Endothelial cell of umbilical vein (primary cell): ENCODE measurements around the gene RGS17. TPM values are rescaled to one million over a fixed set of nuclear protein-coding genes. Genes with fewer than 3 reads are reported as not detected.

Experiments
- BruUV-seq: library from RNA; stranded (reverse); fragments of 400-500 nt; replicated peaks from 2 replicates; lab custom pipeline; 2021; lab: Mats Ljungman, UMichigan
- CTCF ChIA-PET: fragments of 300-600, 350-600 bp; sonication (Branson Sonifier 250); formaldehyde crosslinking; loops from one replicate; lab custom pipeline; 2021; ENCODE audit warnings: antibody characterized with exemption, inconsistent platforms; lab: Charles Lee
- POLR2A ChIA-PET: fragments of 300-600, 350-600 bp; sonication (Branson Sonifier 250); formaldehyde crosslinking; loops from one replicate; lab custom pipeline; 2021; ENCODE audit warnings: antibody characterized with exemption, inconsistent platforms; lab: Charles Lee
- DNase-seq: peaks from one replicate; pipeline ENCODE4 v3.0.0-alpha.2; 2011; ENCODE audit warnings: low read depth, low spot score
- FAIRE-seq: peaks from 2 replicates; lab custom pipeline; 2011; peaks lifted over from hg19 to GRCh38; lab: Jason Lieb, UNC
- H2AFZ ChIP-seq: 2 replicates; pipeline ENCODE4 v1.6.0; 2012; ENCODE audit warnings: low read depth, low read length, control low read depth, inconsistent platforms
- H3K27ac ChIP-seq: 2 replicates; pipeline ENCODE4 v1.5.1; 2011; ENCODE audit warnings: low read depth, mild to moderate bottlenecking, control low read depth, low read length, moderate library complexity; ENCODE audit not compliant: insufficient read depth
- H3K27me3 ChIP-seq, 2 experiments: 2 replicates each; pipeline versions ENCODE4 v1.6.0 to v1.6.1; 2011; ENCODE audit warnings: low read length in 2 of 2, mixed read lengths in 1 of 2; ENCODE audit not compliant: control insufficient read depth in 2 of 2, insufficient read depth in 2 of 2
- H3K36me3 ChIP-seq, 2 experiments: 2 replicates in 1 of 2; 3 replicates in 1 of 2; pipeline ENCODE4 v1.5.1; 2011; ENCODE audit warnings: low read length in 2 of 2, mild to moderate bottlenecking in 1 of 2, moderate library complexity in 1 of 2; ENCODE audit not compliant: control insufficient read depth in 2 of 2, insufficient read depth in 2 of 2; ENCODE audit errors: extremely low read depth in 1 of 2
- H3K4me1 ChIP-seq: 3 replicates; pipeline ENCODE4 v1.5.1; 2011; ENCODE audit warnings: mild to moderate bottlenecking, low read length; ENCODE audit not compliant: control insufficient read depth, insufficient read depth; ENCODE audit errors: extremely low read depth
- H3K4me2 ChIP-seq: 2 replicates; pipeline ENCODE4 v1.6.1; 2011; ENCODE audit warnings: low read length, control low read depth, mixed read lengths; ENCODE audit not compliant: insufficient read depth
- H3K4me3 ChIP-seq, 3 experiments: fragments of 200-600 bp in 1 of 3; sonication (generic), shearing (Covaris generic) in 1 of 3; replicated peaks in 1 of 3; 2 replicates each; pipeline ENCODE4 v1.5.1; 2011 to 2016; ENCODE audit warnings: control low read depth in 3 of 3, low read length in 3 of 3, mild to moderate bottlenecking in 2 of 3, inconsistent platforms in 1 of 3, low read depth in 1 of 3, moderate library complexity in 1 of 3; ENCODE audit not compliant: insufficient read depth in 1 of 3
- H3K79me2 ChIP-seq: 2 replicates; pipeline ENCODE4 v1.6.0; 2012; ENCODE audit warnings: low read length, inconsistent platforms; ENCODE audit not compliant: control insufficient read depth, insufficient read depth
- H3K9ac ChIP-seq: replicated peaks from 2 replicates; pipeline ENCODE3; 2011; ENCODE audit warnings: low read length, control low read depth; ENCODE audit not compliant: insufficient read depth; ENCODE audit errors: extremely low read depth
- H3K9me1 ChIP-seq: replicated peaks from 3 replicates; pipeline ENCODE4 v1.6.0; 2011; ENCODE audit warnings: mild to moderate bottlenecking, low read length; ENCODE audit not compliant: control insufficient read depth, insufficient read depth; ENCODE audit errors: extremely low read depth
- H3K9me3 ChIP-seq: replicated peaks from 2 replicates; pipeline ENCODE4 v1.5.1; 2012; ENCODE audit warnings: low read length, inconsistent platforms; ENCODE audit not compliant: control insufficient read depth, insufficient read depth
- H4K20me1 ChIP-seq: replicated peaks from 2 replicates; pipeline ENCODE3; 2011; ENCODE audit warnings: mild to moderate bottlenecking, low read length; ENCODE audit not compliant: control insufficient read depth, insufficient read depth; ENCODE audit errors: extremely low read depth
- EZH2 ChIP-seq: IDR thresholded peaks from 2 replicates; pipeline ENCODE4 v1.6.1; 2012; ENCODE audit warnings: borderline replicate concordance, low read depth, mild to moderate bottlenecking, moderate library complexity, low read length, inconsistent platforms; ENCODE audit not compliant: severe bottlenecking
- FOS ChIP-seq: IDR thresholded peaks from 2 replicates; pipeline ENCODE4 v1.6.1; 2011; ENCODE audit warnings: mild to moderate bottlenecking, low read length, moderate library complexity, borderline replicate concordance; ENCODE audit not compliant: insufficient read depth
- GATA2 ChIP-seq: IDR thresholded peaks from 2 replicates; pipeline ENCODE4 v1.7.0; 2011; ENCODE audit warnings: low read depth, mild to moderate bottlenecking, moderate library complexity, mixed read lengths, low read length; ENCODE audit not compliant: insufficient read length, insufficient read depth
- JUN ChIP-seq: IDR thresholded peaks from 2 replicates; pipeline ENCODE4 v1.6.1; 2011; ENCODE audit warnings: borderline replicate concordance, low read depth; ENCODE audit not compliant: insufficient read length, insufficient read depth
- MYC ChIP-seq: IDR thresholded peaks from one replicate; pipeline ENCODE4 v1.6.1; 2011; ENCODE audit warnings: mild to moderate bottlenecking, low read depth, low read length
- POLR2A ChIP-seq: IDR thresholded peaks from 2 replicates; pipeline ENCODE4 v1.6.1; 2012; ENCODE audit warnings: low read depth, mild to moderate bottlenecking, control low read depth, low read length
- POLR2AphosphoS5 ChIP-seq: IDR thresholded peaks from 2 replicates; pipeline ENCODE4 v1.6.1; 2012; ENCODE audit warnings: low read depth, mild to moderate bottlenecking, control low read depth, low read length, moderate library complexity; ENCODE audit not compliant: insufficient read depth
- dilution Hi-C: fragments of 300-500 bp; cut with MboI; formaldehyde crosslinking; loops from one replicate; pipeline ENCODE4 v1.15.0; 2019; ENCODE audit warnings: low sequenced_read_pairs; ENCODE audit not compliant: extremely low pct_ligation_motif_present
- intact Hi-C: fragments of 100-400 bp; cut with micrococcal nuclease; formaldehyde crosslinking; loops from one replicate; pipeline ENCODE4 v1.10.0; 2022
- polyA plus RNA-seq, 4 experiments: library from polyadenylated mRNA; depleted of rRNA in 3 of 4; stranded (reverse) in 3 of 4; unstranded in 1 of 4; fragments of >200 nt; gene quantifications; 2 replicates each; pipeline versions ENCODE4 v1.2.1 to v1.2.3, GENCODE V29; 2011 to 2012; ENCODE audit warnings: missing spikeins in 1 of 4
- total RNA-seq: library from RNA; stranded (reverse); gene quantifications from 2 replicates; pipeline ENCODE4 v1.2.3, GENCODE V29; 2021
- TF ChIP-seq, protein P1 (sequence below): IDR thresholded peaks from 2 replicates; pipeline ENCODE4 v1.6.1; 2011; ENCODE audit not compliant: insufficient read depth, insufficient read length
- TF ChIP-seq, protein P2 (sequence below), 2 donors: IDR thresholded peaks; 1 replicate in 1 of 2; 2 replicates in 1 of 2; pipeline ENCODE4 v1.5.1; 2011; ENCODE audit warnings: low read length in 2 of 2, mild to moderate bottlenecking in 2 of 2, moderate library complexity in 2 of 2, control low read depth in 1 of 2, inconsistent platforms in 1 of 2, low read depth in 1 of 2; ENCODE audit not compliant: insufficient read depth in 1 of 2; ENCODE audit errors: extremely low read depth in 1 of 2

Gene RGS17
- total and polyA plus RNA-seq, 2 donors (not counting 3 experiments of a cell fraction or from before 2014, with no cell fraction given) = 0.40 to 1.1 TPM

DNA sequence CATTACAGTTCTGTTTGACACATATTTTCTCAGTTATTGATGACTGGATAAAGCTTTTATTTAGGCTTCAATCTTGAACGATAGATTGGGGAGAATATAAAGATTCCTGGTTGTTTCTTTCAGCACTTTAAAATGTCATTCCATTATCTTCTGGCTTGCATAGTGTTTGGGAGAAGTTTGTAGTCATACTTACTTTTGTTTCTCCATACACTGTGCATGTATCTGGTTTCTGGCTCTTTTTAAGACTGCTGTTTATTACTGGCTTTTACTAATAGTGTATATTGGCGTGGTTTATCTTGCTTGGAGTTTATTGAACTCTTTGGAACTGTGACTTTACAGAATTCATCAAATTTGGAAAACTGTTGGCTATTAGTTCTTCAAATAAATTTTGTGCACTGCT, 49.2 kb downstream of the RGS17 start:
- dilution Hi-C loops = no loop called here
- no peaks in the 10 kb centered on the region for H3K79me2 ChIP-seq
- POLR2A ChIA-PET = no interaction called here
- intact Hi-C loops = no loop called here
- TF ChIP-seq POLR2AphosphoS5 (no peak), GATA2 (no peak), MYC (no peak), EZH2 (no peak), POLR2A (no peak), JUN (no peak), FOS (no peak)
- TF ChIP-seq, protein P1, sequence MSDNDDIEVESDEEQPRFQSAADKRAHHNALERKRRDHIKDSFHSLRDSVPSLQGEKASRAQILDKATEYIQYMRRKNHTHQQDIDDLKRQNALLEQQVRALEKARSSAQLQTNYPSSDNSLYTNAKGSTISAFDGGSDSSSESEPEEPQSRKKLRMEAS = no peak
- TF ChIP-seq, protein P2, sequence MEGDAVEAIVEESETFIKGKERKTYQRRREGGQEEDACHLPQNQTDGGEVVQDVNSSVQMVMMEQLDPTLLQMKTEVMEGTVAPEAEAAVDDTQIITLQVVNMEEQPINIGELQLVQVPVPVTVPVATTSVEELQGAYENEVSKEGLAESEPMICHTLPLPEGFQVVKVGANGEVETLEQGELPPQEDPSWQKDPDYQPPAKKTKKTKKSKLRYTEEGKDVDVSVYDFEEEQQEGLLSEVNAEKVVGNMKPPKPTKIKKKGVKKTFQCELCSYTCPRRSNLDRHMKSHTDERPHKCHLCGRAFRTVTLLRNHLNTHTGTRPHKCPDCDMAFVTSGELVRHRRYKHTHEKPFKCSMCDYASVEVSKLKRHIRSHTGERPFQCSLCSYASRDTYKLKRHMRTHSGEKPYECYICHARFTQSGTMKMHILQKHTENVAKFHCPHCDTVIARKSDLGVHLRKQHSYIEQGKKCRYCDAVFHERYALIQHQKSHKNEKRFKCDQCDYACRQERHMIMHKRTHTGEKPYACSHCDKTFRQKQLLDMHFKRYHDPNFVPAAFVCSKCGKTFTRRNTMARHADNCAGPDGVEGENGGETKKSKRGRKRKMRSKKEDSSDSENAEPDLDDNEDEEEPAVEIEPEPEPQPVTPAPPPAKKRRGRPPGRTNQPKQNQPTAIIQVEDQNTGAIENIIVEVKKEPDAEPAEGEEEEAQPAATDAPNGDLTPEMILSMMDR (IDR thresholded peaks at IDR 0.05; ENCODE audit: extremely low read depth in 1 of 2, insufficient read depth in 1 of 2, low read depth in 1 of 2, low read length in 2 of 2) = no peak
- CTCF ChIA-PET = no interaction called here
- H3K27ac ChIP-seq = no peak overlapping the region
- H4K20me1 ChIP-seq = no peaks in the 10 kb centered on the region
- DNase-seq = no peak
- no peaks in the 10 kb centered on the region for H3K36me3 ChIP-seq
- H3K4me1 ChIP-seq = peaks cover 7% of the 10 kb centered on the region
- H3K9me3 ChIP-seq = no peaks in the 10 kb centered on the region
- no peak overlapping the region for H3K4me2 ChIP-seq
- no peak overlapping the region for H3K9ac ChIP-seq
- no peaks in the 10 kb centered on the region for H3K27me3 ChIP-seq
- no peak overlapping the region for H2AFZ ChIP-seq
- no peak overlapping the region for H3K4me3 ChIP-seq
- no peaks in the 10 kb centered on the region for H3K9me1 ChIP-seq
- FAIRE-seq = no peak
- BruUV-seq = no TSS peak
